B cell (primary cell): Measurements from ENCODE around the gene IL3RA.

Experiments used
- CTCF ChIP-seq: fragments of 200-600 bp; IDR thresholded peaks from one replicate; pipeline ENCODE4 v1.8.0; 2022; ENCODE audit warnings: antibody characterized with exemption, mild to moderate bottlenecking
- EZH2 ChIP-seq: IDR thresholded peaks from 2 replicates; pipeline ENCODE4 v1.6.1; 2012; ENCODE audit warnings: borderline replicate concordance, low read depth, mild to moderate bottlenecking, moderate library complexity, low read length; ENCODE audit not compliant: insufficient read depth, poor library complexity, severe bottlenecking

- TF ChIP-seq CTCF (no peak), EZH2 (no peak)
These were observed 87.7 kb downstream of the IL3RA start for GRCh38 chrX:1424147-1424851.
